ENCODE measurements around the gene CORO7.

Gene CORO7

DNA sequence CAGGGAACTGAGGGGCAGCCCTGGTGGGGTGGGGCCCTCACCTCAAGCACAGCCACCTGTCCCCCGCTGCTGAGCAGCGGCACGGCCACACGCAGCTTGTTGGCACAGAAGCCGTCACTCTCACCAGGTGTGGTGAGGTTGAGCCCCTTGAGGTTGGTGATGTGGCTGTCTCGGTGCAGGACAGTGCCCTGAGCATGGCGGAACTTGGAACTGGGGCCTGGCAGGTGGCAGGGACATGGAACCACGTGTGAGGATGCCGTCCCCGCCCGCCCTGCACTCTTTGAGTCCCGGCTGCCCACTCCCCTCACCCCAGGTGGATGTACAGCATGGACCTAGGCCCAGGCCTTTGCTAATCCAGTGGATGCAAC lies 54.5 kb downstream of the CORO7 start:
- DNase-seq (ENCODE audit: low read depth in 1 of 2, low spot score in 1 of 2), result no peak
- TF ChIP-seq, protein P1, sequence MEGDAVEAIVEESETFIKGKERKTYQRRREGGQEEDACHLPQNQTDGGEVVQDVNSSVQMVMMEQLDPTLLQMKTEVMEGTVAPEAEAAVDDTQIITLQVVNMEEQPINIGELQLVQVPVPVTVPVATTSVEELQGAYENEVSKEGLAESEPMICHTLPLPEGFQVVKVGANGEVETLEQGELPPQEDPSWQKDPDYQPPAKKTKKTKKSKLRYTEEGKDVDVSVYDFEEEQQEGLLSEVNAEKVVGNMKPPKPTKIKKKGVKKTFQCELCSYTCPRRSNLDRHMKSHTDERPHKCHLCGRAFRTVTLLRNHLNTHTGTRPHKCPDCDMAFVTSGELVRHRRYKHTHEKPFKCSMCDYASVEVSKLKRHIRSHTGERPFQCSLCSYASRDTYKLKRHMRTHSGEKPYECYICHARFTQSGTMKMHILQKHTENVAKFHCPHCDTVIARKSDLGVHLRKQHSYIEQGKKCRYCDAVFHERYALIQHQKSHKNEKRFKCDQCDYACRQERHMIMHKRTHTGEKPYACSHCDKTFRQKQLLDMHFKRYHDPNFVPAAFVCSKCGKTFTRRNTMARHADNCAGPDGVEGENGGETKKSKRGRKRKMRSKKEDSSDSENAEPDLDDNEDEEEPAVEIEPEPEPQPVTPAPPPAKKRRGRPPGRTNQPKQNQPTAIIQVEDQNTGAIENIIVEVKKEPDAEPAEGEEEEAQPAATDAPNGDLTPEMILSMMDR (IDR thresholded peaks at IDR 0.05; ENCODE audit: insufficient read depth, low read length), result no peak
- TF ChIP-seq GABPA (IDR thresholded peaks at IDR 0.05; ENCODE audit: low read depth), result no peak
- TF ChIP-seq, protein P2, sequence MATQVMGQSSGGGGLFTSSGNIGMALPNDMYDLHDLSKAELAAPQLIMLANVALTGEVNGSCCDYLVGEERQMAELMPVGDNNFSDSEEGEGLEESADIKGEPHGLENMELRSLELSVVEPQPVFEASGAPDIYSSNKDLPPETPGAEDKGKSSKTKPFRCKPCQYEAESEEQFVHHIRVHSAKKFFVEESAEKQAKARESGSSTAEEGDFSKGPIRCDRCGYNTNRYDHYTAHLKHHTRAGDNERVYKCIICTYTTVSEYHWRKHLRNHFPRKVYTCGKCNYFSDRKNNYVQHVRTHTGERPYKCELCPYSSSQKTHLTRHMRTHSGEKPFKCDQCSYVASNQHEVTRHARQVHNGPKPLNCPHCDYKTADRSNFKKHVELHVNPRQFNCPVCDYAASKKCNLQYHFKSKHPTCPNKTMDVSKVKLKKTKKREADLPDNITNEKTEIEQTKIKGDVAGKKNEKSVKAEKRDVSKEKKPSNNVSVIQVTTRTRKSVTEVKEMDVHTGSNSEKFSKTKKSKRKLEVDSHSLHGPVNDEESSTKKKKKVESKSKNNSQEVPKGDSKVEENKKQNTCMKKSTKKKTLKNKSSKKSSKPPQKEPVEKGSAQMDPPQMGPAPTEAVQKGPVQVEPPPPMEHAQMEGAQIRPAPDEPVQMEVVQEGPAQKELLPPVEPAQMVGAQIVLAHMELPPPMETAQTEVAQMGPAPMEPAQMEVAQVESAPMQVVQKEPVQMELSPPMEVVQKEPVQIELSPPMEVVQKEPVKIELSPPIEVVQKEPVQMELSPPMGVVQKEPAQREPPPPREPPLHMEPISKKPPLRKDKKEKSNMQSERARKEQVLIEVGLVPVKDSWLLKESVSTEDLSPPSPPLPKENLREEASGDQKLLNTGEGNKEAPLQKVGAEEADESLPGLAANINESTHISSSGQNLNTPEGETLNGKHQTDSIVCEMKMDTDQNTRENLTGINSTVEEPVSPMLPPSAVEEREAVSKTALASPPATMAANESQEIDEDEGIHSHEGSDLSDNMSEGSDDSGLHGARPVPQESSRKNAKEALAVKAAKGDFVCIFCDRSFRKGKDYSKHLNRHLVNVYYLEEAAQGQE (IDR thresholded peaks at IDR 0.05; ENCODE audit: insufficient replicate concordance, low read depth), result no peak
- TF ChIP-seq SPI1 (IDR thresholded peaks at IDR 0.05; ENCODE audit: borderline replicate concordance, low read depth), result no peak
- TF ChIP-seq POLR2AphosphoS5 (IDR thresholded peaks at IDR 0.05; ENCODE audit: low read depth), result no peak
- Histone ChIP-seq H3K4me3 (replicated peaks; ENCODE audit: insufficient read depth, low read length) (no peak overlapping the region), H3K27ac (replicated peaks) (no peak overlapping the region), H3K27me3 (ENCODE audit: insufficient read depth, poor library complexity, severe bottlenecking) (no peaks in the 10 kb centered on the region)

DNA sequence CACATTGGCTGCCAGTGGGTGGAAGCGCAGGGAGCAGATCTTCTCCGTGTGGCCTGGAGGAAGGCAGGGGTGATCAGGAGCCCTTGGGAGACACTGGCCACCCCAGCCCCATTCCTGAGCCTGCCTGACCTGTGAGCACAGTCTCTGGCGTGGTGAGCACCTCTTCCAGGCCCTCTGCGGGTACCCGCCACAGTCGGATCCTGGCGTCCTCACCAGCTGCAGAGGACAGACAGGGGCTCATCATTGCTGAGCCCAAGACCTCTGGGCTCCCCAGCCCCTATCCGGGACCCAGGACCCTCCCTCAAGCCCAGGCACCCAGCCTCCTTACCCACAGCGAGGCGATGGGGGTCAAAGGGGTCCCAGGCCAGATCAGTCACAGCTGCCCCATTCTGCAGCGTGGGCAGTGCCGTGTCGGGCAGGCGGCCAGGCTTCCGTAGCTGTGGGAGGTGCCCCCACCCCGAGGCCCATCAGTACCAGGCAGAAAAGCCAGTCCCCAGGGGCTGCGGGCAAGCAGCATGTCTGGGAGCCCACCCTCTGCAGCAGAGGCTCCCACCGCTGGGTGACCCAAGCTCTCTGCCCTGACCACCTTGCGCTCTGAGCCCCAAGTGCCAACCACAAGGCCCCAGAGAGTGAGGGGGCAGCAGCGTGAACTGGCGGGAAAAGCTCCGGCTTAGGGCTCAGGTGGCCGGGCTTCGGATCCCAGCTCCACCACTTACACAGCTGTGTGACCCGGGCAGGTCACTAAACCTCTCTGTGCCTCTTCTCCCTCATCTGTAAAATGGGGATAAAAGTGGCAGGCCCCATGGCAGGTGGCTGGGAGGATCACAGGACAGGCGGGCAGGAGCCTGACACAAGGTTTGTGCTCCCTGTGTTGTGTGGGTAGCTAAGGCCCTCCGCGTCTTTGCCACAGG lies 55.1 kb downstream of the CORO7 start:
- H3K27ac ChIP-seq (replicated peaks), result no peak overlapping the region
- DNase-seq (ENCODE audit: low read depth in 1 of 2, low spot score in 1 of 2), result no peak
- TF ChIP-seq, protein P2 (IDR thresholded peaks at IDR 0.05; ENCODE audit: insufficient replicate concordance, low read depth), result no peak
- TF ChIP-seq GABPA (IDR thresholded peaks at IDR 0.05; ENCODE audit: low read depth), result no peak
- TF ChIP-seq, protein P1 (IDR thresholded peaks at IDR 0.05; ENCODE audit: insufficient read depth, low read length), result no peak
- TF ChIP-seq POLR2AphosphoS5 (IDR thresholded peaks at IDR 0.05; ENCODE audit: low read depth), result no peak
- no peak for TF ChIP-seq SPI1 (IDR thresholded peaks at IDR 0.05; ENCODE audit: borderline replicate concordance, low read depth)
- H3K27me3 ChIP-seq (ENCODE audit: insufficient read depth, poor library complexity, severe bottlenecking), result no peaks in the 10 kb centered on the region
- H3K4me3 ChIP-seq (replicated peaks; ENCODE audit: insufficient read depth, low read length), result no peak overlapping the region

GRCh38 chr16:4360538-4361021 lies 55.8 kb downstream of the CORO7 start:
- H3K27ac ChIP-seq (replicated peaks), result no peak overlapping the region
- DNase-seq (ENCODE audit: low read depth in 1 of 2, low spot score in 1 of 2), result no peak
- TF ChIP-seq GABPA (IDR thresholded peaks at IDR 0.05; ENCODE audit: low read depth) (no peak), SPI1 (IDR thresholded peaks at IDR 0.05; ENCODE audit: borderline replicate concordance, low read depth) (no peak), POLR2AphosphoS5 (IDR thresholded peaks at IDR 0.05; ENCODE audit: low read depth) (no peak)
- TF ChIP-seq, protein P1 (IDR thresholded peaks at IDR 0.05; ENCODE audit: insufficient read depth, low read length), result no peak
- TF ChIP-seq, protein P2 (IDR thresholded peaks at IDR 0.05; ENCODE audit: insufficient replicate concordance, low read depth), result no peak
- H3K27me3 ChIP-seq (ENCODE audit: insufficient read depth, poor library complexity, severe bottlenecking), result no peaks in the 10 kb centered on the region
- no peak overlapping the region for H3K4me3 ChIP-seq (replicated peaks; ENCODE audit: insufficient read depth, low read length)

Measured in HL-60 (cell line).